ENCODE data around the gene TTC21B.
A peak's percentile ranks its signal among the peaks of the same experiment; 100 is the strongest.
"Not testable (repeated sequence)": the region's sequence is repeated elsewhere in the genome, so short reads cannot be mapped to it uniquely, and the experiment has no call there.

Gene TTC21B

DNA sequence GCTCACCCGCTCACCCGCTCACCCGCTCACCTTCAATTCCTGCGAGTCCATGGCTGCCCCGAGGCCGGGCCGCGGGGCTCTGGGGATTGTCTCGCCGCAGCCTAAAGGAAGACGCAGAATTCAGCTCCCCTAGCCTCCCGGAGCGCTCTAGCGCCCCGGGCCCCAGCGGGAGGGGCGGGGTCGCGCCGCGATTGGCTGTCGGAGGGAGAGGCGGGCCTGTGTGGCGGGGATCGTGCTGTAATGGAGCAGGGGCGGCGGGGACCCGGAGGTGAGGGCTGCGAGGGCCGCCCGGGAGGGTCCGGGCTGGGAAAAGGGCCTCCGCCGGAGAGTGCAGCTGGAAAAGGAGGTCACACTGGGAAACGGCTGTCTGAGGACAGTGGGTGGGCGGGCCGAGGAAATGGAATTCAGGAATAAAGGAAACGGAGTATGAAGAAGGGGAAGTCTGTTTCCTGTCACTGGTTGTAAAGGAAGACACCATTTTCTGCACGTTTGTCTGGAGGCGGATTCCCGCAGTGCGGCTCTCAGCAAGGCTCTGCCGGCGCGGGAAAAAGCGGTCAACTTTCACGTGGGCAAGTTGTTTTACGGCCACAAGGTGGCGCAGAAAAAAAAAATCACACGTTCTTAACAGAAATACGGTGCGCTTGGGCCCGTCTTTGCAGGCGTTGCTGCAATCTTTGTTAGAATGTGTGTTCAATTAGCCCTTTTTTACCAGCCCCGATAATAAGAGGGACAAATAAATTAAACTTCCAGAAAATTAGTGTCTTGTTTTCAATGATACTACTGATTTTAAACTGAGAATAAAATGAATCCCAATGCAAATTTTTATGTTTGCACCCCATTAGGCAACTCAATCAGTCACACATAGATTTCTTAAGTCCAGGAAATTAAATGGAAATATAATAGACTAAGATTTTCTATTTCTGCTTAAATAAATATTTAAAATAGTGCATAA, at the start of gene TTC21B:
Gene TTC21B (minus strand): TSS at position 122 of the 952 bp plus-strand sequence. CDS start 71 bp downstream, at position 51.
- peak; percentile 83 for DNase-seq

DNA sequence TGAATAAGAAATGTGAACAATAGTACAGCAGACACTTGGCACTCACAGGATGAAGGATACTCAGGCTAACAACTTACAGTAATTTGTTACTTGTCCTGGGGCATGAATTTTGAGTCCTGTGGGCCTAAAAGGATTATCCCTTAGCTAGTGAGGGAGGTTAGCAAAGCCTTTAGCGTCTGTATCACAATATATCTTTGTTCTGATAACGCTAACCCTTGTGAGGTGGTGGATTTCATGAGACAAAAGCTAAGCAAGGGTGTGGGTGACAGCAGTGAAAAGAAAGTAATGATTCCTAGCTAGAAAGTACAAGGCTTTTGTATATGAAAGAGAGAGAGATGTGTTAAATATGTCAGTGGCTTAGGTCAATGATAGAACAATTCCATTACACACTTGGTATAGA, 46.8 kb upstream of the TTC21B start:
- no peak for DNase-seq

- no peak for DNase-seq
Measured at GRCh38 chr2:165990846-165991245, 37.3 kb upstream of the TTC21B start.

- DNase-seq: no peak
Measured at GRCh38 chr2:165989851-165990250, 36.3 kb upstream of the TTC21B start.

DNA sequence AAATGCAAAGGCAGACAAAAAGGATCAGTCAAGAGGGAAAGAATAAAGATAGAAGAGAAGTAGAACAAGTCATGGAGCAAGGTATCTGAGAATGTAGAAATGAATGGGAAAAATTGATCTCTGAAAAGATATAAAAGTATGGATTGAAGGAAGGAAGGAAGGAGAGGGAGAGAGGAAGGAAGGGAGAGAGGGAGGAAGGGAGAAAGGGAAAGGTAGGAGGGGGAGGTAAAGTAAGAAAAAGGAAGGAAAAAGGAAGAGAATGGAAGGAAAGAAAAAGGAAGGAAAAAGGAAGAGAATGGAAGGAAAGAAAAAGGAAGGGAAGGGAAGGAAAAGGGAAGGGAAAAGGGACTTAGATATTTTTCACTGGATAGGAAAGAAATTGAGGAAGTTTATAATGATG, 31.5 kb upstream of the TTC21B start:
- DNase-seq: no peak

DNA sequence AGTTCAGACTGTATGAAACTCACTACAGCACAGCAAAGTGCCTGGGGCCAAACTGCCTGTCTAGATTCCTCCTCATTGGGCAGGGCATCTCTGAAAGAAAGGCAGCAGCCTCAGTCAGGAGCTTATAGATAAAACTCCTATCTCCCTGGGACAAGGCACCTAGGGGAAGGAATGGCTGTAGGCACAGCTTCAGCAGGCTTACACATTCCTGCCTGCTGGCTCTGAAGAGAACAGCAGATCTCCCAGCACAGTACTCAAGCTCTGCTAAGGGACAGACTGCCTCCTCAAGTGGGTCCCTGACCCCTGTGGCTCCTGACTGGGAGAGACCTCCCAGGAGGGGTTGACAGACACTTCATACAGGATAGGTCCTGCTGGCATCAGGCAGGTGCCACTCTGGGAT, 18.6 kb upstream of the TTC21B start:
- DNase-seq: not testable (repeated sequence)

DNA sequence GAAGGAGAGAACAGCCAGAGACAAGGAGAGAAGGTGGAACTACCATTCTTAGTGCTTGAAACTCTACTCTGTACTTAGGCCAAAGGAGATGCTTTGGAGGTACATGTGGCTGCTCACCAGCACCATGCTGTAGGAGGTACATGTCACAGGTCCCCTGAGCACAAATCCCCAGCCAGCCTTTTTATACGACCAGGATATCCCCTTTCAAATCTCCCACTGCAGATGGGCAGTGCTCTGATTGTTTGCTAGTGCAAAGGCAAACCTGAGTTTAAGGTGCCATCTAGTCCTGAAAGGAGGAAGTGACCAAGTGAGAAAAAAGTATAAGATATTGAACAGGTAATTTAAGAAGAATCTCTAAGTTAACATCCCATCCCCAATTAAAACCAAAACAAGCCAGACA, 17.1 kb upstream of the TTC21B start:
- no peak for DNase-seq

GRCh38 chr2:165969227-165969626, 15.7 kb upstream of the TTC21B start:
- no peak for DNase-seq

DNA sequence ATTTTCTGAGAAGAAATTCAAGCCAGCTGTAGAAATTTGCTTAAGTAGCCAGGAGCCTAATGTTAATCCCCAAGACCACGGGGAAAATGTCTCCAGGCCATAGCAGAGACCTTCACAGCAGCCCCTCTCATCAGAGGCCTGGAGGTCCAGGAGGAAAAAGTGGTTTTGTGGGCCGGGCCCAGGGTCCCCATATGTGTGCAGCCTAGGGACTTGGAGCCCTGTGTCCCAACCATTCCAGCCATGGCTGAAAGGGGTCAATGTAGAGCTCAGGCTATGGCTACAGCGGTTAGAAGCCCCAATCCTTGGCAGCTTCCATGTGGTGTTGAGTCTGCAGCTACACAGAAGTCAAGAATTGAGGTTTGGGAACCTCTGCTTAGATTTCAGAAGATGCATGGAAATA, 14.2 kb upstream of the TTC21B start:
- DNase-seq: no peak

DNA sequence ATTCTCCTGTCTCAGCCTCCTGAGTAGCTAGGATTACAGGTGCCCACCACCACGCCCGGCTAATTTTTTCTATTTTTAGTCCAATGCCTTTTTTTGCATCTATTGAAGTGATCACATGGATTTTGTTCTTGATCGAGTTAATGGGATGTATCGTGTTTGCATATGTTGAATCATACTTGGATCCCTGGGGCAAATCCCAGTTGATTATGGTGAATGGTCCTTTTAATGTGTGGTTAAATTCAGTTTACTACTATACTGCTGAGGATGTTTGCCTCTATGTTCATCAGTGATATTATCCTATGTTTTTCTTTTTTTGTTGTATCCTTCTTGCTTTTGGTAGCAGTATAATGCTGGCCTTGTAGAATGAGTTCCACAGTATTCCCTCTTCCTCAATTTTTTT, 8.2 kb upstream of the TTC21B start:
- DNase-seq: no peak

- DNase-seq: no peak
Measured at GRCh38 chr2:165959371-165959770, 5.8 kb upstream of the TTC21B start.

DNA sequence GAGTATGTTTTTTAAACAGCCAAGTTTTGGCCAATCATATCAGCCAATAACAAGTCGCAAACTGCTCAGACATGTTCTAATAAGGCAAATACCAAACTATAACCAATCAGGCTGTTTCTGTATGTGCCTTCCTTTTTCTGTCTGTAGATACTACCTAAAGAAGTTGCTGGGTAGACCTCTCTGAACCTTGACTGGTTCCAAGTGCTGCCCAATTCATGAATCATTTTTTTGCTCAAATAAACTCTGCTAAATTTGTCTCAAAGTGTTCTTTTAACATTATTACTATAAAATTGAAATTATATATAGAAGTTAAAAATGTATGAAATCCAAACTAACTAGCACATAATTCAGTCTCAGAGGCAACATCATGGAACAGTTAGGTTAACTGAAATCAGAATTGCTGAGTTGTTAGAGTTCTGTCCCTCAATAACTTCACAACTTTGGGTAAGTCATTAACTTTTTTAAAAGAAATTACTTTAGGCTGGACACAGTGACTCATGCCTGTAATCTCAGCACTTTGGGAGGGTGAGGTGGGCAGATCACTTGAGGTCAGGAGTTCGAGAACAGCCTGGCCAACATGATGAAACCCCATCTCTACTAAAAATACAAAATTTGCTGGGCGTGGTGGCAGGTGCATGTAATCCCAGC, 4.9 kb upstream of the TTC21B start:
- DNase-seq: no peak

GRCh38 chr2:165957030-165957675, 3.6 kb upstream of the TTC21B start:
- no peak for DNase-seq

- no peak for DNase-seq
Measured at GRCh38 chr2:165953306-165953654, 296 bp downstream of the TTC21B start.

- DNase-seq: no peak
Measured at GRCh38 chr2:165952741-165953211, 800 bp downstream of the TTC21B start.

- no peak for DNase-seq
Measured at GRCh38 chr2:165952085-165952484, 1.5 kb downstream of the TTC21B start.

- no peak for DNase-seq
Measured at GRCh38 chr2:165950438-165950837, 3.1 kb downstream of the TTC21B start.

GRCh38 chr2:165941827-165942226, 11.7 kb downstream of the TTC21B start:
- DNase-seq: no peak

GRCh38 chr2:165938237-165938636, 15.3 kb downstream of the TTC21B start:
- DNase-seq: no peak

- no peak for DNase-seq
Measured at GRCh38 chr2:165933211-165933910, 20.2 kb downstream of the TTC21B start.

DNA sequence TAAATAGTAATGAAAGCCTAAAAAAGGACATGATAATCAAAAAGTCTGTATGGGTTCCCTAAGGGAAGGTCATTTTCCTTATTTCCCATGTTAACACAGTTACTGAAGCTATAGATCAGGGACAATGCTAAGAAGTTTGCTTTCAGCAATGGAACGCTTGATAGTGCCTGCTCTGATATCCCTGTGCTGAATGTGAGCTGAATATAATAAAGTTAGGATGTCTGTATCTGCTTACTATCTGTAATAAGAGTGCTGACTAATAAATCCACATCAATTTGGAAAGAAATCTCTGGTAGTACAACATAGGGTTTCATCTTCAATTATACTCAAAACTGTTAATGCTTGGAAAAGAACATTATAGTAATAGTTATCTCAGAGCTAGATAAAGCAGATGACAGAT, 25.8 kb downstream of the TTC21B start:
- DNase-seq: no peak

- no peak for DNase-seq
Measured at GRCh38 chr2:165927353-165927752, 26.2 kb downstream of the TTC21B start.

DNA sequence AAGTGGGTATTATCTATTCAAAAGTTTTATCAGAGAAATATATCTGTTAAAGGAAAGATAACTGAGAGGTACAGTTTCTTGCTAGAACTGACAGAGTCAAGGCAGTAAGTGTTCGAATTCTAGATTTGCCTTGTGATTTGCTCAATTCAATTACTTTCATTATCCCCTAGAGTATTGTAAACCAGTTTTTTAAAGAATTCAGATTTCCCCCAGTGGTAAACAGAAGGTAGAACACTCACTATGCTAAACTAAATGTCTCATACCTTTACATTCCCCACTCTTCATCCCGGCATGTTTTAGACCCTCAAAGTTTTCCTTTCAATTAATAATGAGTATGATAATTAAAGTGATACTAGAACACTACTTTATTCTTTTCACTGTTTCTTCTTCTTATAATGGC, 28.6 kb downstream of the TTC21B start:
- DNase-seq: no peak
